GM18873 (cell line): Measurements from ENCODE around the gene AKIRIN1.
"Not testable (repeated sequence)": the region's sequence is repeated elsewhere in the genome, so short reads cannot be mapped to it uniquely, and the experiment has no call there.

Experiments
- ATAC-seq: cut with Tn5 transposase; IDR thresholded peaks from one replicate; pipeline ENCODE4 v1.9.1; 2021; ENCODE audit warnings: mild to moderate bottlenecking, moderate library complexity, moderate number of reproducible peaks; ENCODE audit not compliant: unreplicated experiment, low FRiP score

Gene AKIRIN1

DNA sequence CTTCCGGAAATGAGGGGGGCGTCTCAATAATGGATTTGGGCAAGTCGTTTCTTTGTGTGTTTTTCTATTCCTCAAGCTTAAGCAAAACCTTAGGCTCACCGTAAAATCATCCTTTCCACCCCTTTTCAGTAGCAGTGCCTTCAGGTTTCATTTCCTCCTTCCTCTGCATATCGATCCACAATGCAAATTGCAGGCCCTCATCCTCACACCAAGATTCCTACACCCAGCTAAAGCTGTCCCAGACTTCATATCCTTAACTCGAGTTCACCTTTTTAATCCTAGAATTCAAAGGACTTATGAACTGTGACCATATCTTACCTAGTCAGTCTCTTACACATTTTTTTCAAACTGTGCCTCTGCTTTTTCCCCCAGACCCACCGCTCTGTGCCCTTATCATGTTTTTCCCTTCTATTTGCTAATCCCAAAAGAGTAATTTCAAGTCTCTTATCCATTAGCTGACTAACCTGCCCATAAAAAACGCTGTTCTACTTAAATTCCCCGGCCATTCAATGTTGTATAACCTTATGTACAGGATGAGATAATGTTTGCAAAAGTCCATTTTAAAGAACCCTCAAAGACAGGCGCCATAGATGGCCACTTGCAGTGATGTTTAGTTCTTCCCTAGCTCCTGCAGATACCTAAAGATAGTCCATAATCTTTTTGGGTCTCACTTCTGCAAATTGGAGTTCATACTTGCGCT is 1.5 kb downstream of the AKIRIN1 start:
- ATAC-seq, result no peak

DNA sequence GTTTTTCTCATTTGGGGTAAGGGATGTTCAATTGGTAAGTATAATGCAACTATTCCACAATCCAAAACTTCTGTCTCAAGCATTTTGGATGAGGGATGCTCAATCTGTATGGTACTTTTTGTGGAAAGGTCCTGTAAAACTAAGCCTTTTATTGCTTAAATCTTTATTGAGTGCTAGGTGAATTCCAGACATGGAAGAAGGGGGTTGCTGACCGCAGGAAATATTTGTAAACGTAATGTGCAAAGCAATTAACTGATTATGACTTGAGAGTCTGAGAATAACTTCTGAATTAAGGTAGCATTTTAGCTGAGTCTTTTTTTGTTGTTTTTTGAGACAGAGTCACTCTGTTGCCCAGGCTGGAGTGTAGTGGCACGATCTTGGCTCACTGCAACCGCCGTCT is 3.1 kb downstream of the AKIRIN1 start:
- ATAC-seq, result no peak

GRCh38 chr1:38997034-38997900 is 6.2 kb downstream of the AKIRIN1 start:
- no peak for ATAC-seq

GRCh38 chr1:38997901-38998190 is 6.8 kb downstream of the AKIRIN1 start:
- no peak for ATAC-seq

DNA sequence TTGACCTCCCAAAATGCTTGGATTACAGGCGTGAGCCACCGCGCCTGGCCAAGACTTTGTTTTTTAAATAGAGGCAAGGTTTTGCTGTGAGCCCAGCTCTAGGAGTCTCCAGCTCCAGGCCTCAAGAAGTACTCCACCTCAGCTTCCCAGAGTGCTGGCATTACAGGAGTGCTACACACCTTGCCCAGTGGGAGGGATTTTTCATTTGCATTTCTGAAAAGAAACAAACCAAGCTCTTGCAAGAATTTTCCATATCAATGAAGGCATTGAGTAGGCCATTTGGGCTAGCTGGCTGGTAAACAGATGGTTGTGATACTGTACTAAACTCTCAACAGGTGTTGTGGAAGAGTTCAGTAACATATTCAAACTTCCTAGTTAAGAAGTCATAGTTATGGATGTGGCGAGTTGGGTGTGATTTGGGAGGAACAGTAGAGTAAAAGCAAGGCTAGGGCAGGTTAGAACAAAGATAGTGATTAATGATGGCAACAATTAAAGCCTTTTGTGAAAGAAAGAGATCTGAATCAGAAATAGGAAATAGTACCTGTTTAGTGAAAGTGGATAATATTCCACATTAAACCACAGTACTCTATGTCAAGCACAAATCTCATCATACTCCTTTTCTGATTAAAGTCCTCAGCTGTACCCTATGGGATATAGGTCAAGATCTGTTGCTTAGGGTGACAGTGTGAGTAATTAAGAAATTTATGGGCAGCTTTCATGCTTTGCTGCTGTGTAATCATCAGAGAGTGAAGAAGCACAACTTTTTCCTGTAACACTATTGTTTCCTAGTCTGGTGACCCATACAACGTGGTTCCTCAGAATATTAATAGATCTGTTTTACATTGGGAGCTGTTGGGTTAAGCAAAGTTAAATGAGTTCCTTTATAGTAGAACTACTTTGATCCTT is 10.7 kb downstream of the AKIRIN1 start:
- no peak for ATAC-seq

DNA sequence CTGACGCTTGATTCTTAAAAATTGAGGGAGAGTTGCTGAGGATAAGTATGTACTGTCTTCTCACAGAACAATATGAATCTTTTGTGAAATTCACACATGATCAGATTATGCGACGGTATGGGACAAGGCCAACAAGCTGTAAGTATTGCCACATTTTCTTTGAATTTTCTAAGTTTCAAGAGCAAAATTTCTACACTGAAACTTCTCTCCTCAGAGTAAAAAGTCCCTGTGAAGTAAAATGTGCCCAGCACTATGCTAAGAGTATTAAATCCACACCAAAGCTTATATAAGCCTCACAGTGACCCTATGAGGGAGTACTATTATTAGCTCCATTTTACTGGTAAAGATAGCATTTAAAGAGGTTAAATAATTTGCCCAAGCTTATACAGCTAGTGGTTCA is 12.2 kb downstream of the AKIRIN1 start:
- ATAC-seq, result no peak

- ATAC-seq, result no peak
Measured at GRCh38 chr1:39003794-39004193, 12.7 kb downstream of the AKIRIN1 start.

DNA sequence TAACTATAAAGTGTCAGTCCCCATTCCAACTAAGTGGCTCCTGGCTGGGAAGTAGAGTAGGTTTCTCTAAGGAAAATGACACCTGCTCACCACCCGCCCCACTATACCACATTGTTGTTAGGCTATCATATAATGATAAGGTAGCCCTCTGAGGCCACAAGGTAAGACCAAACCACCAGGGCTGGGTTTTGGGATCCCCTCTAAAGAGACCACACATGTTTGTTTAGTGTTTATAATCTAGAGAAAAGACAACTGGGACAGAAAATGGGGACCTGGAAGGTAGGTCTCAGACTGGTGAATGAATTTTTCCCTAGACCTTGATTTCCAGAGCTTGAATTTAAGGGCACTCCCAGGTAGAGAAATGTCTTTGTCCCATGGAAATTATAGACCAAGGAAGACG is 15.2 kb downstream of the AKIRIN1 start:
- ATAC-seq, result no peak

DNA sequence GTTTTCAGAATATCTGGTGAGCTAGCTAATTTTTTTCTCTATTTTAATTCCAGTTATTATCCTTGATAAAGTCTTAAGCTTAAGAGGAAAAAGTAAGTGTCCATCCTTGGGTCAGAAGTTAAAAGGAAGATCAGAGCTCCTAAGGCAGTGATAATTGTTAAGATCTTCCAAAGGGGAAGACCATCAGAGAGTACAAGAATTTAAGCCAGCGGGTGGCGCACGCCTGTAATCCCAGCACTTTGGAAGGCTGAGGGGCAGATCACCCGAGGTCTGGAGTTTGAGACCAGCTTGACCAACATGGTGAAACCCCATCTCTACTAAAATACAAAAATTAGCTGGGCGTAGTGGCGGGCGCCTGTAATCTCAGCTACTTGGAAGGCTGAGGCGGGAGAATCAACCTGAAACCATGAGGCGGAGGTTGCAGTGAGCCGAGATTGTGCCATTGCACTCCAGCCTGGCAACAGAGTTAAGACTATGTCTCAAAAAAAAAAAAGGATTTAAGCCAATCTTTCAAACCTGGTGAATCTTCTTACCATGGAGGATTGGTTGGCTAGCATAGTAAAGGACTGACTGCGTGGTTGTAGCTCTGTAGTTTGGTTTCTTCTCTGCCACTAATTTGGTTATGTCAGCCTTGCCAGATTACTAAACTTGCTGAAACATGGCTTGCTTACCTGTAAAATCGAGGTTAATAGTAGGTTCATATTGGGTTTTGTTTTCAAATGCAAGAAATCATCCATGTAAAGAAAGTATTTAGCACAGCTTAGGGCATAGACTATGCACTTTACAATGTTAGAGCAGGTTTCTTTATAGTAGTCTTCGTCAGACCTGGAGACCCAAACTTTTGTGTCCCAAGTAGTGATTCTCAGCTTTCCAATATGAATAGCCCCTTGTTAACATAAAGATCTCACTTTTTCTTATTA is 15.9 kb downstream of the AKIRIN1 start:
- no peak for ATAC-seq

DNA sequence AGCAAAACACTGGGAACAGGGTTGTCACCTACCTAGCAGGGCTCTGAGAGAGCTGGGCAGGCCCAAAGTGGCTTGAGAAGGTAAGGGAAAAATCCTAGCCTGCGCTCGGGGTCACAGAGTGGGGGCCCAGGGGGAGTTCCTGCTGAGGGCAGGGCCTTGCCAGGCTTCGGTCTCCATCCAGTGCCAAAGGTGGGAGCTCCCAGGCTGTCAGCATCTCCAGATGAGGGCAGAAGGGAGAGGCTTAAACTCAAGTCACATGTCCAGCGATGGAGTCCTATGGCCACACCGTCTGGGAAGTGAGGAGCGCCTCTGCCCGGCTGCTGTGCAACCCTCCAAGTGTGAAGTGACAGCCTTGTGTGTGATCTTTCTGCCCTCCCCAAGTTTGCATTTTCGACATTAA is 23.9 kb downstream of the AKIRIN1 start:
- not testable (repeated sequence) for ATAC-seq

- no peak for ATAC-seq
Measured at GRCh38 chr1:39016604-39017171, 25.6 kb downstream of the AKIRIN1 start.

DNA sequence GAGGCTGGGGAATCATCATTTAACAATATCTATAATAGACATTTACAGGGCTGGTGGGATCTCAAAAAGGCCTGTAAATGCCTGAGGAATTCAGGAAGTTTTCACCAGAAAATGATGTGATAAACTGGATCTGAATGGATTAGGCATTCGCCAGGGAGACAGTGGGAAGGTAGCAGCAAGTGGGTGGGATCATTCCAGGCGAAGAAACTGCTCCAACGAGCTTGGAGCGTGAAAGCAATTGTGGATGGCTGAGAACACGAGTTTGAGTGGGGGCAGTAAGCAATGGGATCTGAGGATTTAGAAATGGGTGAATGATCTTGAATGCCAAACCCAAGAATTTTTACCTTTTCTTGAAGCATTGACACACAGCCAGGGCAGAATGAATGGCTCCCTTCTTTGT is 26.2 kb downstream of the AKIRIN1 start:
- ATAC-seq, result no peak

- ATAC-seq, result not testable (repeated sequence)
Measured at GRCh38 chr1:39020494-39020893, 29.4 kb downstream of the AKIRIN1 start.

DNA sequence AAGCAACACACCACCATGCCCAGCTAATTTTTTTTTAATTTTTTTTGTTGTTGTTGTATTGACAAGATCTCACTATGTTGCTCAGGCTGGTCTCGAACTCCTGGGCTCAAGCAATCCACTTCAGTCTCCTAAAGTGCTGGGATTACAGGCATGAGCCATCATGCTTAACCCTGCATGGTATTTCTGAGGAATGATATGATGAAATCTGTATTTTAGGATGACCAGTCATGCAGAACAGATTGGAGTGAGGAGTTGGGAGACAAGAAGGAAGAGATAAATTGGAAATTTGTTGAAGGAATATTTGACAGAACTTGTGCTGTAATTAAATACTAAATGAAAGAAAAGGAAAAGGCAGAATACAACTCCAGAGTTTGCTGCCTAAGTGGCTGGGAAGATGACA is 30.4 kb downstream of the AKIRIN1 start:
- ATAC-seq, result no peak

GRCh38 chr1:39023140-39023539 is 32.1 kb downstream of the AKIRIN1 start:
- ATAC-seq, result no peak

DNA sequence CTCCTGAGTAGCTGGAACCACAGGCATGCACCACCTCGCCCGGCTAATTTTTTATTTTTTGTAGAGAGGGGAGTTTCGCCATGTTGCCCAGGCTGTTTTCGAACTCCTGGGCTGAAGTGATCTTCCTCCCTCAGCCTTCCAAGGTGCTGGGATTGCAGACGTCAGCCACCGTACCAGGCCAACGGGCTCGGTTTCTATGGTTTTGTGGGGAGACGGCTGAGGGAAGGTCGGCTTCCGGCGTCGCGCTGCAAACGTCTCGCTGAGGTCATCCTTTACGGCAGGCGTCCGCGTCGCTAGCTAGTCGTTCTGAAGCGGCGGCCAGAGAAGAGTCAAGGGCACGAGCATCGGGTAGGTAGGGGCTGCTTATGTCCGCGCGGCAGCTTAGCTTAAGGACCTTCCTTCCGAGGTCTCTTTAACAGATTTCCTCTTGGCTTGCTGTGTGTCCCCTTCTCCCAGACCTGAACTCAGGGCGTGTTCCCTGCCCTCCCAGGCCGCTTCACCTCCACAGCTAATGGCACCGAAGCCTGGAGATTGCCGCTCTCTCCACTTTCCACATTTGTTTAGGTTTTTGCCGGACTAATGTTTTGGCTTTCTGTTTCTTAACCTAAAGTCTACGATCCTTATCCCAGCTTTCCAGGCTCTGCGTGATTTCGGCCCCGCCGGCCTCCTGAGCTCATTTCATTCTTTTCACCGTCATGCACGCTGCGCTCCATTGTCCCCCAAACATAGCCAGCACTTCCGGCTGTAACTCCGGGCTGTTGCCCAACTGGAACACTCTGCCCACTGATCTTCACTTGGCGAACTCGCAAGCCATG is 35.2 kb downstream of the AKIRIN1 start, which contains the start of gene NDUFS5:
Gene NDUFS5, plus strand, starts transcription at position 300 of the 815 bp plus-strand sequence. CDS start 2,375 bp downstream, outside the sequence.
- no peak for ATAC-seq

- ATAC-seq, result no peak
Measured at GRCh38 chr1:39026866-39027507, 35.9 kb downstream of the AKIRIN1 start.

GRCh38 chr1:39034114-39034654 is 43.1 kb downstream of the AKIRIN1 start:
- ATAC-seq, result no peak
